Fibroblast of skin of left quadriceps (primary cell): ENCODE data around the gene SLCO2B1.

ENCODE experiments used
- DNase-seq, 2 experiments: peaks; one replicate each; pipeline ENCODE4 v3.0.0-alpha.2; 2013; ENCODE audit warnings: low read depth in 2 of 2

SLCO2B1 gene

DNA sequence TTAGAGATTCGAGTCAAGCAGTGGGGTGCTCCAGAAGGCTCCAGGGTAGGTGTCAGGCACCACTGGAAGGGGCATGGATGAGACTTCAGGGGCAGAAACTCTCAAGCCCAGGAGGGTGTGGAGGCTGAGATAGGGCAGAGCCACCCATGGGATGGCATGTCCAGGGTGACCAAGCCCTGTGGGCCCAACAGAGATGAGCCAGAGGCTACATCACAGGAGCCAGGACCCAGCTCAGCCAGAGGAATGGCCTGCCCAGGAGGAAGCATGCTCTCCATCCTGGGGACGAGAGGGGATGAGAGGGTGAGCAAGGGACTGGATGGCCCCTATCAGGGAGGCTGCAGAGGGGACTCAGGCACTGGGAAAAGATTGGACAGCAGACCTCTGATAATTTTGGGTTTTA, 42.8 kb downstream of the SLCO2B1 start:
- no peak for DNase-seq

DNA sequence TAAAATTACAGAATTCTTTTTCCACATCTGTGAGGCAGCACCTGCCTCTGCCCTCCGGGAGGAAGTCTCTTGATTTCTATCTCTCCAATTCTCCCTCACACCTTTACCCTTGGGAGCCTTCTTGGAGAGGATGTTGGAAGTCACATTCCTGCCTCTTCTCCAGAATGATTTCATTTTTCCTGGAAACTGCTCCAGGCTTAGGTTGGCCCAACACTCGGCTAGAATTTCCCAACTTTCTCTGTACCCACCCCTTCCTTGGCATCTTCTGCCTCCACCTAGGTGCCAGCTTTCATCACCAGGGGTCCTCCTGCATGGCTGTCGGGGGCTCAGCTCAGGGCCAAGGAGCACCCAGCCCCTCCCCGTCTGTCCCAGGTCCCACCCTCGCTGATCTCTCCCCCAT, 43.2 kb downstream of the SLCO2B1 start:
- no peak for DNase-seq

DNA sequence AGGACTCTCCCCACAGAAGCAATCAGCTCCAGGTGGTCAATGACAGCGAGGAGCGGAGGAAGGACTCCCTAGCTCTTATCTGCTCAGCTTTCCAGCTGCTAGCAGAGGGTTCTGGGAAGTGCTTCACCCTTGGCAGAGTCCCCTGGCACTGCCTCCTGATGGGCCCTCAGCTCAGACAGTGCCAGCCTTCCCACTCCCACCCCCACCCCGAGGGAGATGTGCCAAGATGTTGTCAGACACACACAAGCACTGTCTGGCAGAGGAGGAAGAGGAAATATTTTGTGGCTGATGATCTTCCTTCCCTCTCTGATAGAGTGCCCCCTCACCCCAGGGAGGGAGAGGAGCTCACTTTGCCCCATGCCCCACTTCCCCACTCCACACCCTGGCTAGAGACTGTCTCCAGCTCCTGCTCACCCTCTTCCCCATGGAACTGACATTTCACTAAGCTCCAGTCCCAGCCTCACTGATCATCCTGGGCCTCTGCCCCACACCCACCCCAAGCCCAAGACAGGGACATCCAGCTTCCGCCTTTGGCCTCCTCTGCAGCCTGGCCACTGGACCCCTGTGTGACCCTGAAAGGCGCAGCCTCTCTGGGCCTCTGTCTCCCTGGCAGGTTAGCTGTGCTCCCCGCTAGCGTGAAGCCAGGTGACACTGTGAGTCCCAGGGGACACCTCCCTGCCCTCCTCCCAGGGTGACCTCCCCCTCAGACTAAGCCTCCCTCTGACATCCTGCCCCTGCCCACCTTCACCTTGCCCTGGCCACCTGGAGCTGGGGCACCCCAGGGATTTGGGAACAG, 44.5 kb downstream of the SLCO2B1 start:
- DNase-seq: no peak

DNA sequence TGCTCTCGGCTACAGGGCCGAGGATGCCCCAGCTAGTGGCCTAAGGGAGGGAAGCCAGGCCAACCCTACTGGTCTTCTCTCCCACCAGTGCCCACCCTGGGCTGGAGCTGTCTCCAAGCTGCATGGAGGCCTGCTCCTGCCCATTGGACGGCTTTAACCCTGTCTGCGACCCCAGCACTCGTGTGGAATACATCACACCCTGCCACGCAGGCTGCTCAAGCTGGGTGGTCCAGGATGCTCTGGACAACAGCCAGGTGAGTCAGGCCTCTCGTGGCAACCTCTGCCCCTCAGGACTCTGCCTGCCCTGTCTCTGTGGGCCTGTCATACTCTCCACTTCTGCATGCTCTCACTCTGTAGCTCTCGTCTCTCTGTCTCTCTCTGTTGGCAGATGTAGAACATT, 45.5 kb downstream of the SLCO2B1 start:
- DNase-seq: no peak

DNA sequence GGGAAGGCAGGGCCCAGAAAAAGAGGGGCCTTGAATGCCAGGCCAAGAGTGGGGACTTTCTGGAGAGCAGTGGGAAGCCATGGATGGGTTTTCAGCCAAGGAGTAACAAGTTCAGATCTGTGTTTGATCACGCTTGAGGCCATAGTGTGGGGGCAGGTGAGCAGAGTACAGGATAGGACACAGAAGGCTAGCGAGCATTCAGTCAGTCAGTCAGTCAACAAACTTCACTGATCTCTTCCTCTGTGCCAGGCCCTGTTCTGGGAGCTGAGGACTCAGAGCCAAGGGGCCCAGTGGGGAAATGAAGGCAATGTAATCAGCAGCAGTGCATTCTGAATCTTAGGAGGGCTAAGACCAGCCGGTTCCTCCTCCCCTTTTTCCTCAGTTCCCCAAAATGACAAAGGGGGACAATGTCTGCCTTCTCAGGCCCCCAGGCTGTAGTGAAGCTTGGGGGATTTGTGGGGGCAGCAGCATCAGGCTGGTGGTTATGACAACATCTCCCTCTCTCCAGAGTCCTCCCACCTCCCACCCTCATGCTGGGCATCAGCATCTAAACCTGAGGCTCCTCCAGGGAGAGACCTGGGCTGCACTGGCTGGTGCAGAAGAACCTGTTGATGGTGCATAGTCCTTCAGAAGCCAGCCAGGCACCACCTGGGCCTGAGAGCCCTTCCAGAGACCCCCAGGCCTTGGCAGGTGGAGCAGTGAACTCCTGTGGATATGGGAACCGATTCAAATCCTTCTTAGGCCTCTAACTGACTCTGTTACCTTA, 46.8 kb downstream of the SLCO2B1 start:
- DNase-seq: no peak

DNA sequence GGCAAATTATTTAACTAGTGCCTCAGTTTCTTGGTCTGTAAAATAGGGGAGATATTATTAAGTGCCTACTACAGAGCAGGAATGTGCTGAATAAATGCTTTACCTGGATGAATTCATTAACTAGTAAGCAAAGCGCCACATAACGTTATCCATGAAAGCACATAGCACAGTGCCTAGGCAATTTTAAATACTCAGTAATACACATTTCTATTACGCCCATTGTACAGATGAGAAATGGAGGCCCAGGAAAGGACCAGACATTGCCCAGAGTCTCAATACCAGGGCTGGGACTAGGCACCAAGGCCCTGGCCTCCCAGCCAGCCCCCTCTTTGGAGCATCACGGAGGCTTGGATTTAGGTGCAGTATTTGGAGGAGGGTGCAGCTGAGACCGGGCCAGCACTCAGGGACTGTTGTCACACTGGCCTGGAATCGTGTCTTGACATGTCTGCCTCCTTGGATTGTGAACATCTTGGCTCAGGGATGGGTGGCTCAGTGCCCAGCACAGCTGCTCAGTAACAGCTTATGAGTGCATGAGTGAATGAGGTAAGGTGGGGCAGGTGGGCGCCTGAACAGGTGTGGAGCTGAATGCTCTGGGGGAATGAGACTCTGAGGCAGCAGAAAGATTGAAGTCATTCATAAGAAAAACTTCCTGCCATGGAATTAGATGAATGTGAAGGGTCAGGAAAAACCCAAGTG, 47.5 kb downstream of the SLCO2B1 start:
- DNase-seq: no peak

DNA sequence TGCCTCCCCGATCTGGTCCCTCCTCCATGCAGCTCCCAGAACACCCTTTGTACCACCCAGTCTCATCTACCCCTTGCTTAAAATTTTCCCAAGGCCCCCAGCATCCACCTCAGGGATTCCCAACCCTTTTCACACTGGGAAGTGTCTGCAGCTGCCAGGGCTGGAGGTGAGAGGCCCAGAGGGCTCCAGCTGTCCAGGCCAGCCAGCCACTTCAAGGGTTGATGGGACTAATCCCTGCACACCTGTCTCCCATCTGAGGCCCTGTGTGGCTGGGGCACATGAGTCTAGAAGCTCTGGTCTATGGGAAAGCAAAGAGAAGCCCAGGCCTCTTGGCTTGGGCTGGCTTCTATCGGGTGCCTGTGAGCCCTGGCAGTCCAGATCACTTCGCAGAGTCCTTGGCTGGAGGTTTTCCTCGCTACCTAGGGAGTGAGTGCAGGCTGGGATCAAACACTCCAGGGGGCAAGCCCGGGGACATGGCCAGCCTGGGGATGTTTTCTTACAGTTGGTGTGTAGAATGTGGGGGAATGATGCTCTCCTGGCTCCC, 48.6 kb downstream of the SLCO2B1 start:
- no peak for DNase-seq

DNA sequence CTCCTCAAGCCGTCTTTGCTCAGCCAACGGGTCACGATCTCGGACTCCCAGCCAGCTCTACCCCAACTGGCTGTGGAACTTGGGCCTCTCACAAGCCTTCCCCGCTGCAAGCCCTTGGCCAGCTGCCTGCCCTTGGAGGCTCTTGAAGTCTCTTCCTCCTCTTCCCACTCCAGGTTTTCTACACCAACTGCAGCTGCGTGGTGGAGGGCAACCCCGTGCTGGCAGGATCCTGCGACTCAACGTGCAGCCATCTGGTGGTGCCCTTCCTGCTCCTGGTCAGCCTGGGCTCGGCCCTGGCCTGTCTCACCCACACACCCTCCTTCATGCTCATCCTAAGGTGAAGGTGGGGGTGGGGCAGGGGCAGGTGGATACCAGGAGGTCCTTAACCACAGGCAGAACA, 49.1 kb downstream of the SLCO2B1 start:
- no peak for DNase-seq

DNA sequence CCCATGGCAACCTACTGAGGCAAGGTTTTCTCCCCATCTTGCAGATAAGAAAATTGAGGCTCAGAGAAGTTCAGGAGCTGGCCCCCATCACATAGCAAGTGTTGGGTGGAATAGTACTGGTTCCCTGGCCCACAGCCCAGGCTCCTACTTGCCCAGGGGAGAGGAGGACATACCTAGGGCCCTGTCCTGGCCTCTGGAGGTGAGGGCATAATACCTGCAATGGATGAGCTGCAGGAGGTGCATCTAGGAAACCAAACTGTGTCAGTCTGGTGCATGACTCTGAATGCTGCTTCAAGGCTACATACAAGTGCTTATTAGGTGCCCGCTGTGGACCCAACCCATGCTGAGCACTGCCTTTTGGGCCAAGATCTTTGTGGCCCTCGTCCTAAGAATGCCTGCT, 49.6 kb downstream of the SLCO2B1 start:
- no peak for DNase-seq

DNA sequence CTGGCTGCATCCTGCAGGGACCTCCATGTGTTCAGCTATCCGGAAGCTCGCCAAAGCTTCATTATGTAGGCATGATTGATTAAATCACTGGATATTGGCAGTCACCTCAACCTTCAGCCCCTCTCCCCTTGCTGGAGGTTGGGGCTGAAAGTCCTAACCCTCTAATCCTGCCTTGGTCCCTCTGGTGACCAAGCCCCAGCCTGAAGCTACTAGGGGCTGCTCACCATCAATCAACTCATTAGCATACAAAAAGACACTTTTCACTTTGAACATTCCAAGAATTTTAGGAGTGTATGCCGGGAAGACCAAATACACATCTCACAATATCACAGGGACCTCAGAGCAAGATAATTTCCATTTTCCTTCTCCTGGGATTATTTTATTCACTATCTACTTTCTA, 50.9 kb downstream of the SLCO2B1 start:
- DNase-seq: no peak

DNA sequence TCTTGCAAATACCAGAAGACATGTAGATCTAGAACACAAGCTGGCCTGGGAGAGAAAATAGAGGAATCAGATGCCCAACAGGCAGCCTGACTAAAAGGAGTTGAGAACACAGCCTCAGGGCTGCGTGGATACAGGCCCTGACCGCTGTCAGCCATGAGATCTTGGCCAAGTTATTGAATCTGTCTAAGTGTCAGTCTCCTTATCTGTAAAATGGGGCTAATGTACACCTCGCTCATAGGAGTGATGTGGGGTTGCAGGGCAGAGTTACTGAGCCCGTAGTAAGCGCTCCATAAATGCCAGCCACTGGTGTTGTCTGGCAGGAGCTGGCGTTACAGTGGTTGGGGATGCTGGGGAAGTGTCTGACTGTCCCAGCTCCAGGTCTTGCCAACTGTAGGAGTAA, 51.3 kb downstream of the SLCO2B1 start:
- DNase-seq: no peak

DNA sequence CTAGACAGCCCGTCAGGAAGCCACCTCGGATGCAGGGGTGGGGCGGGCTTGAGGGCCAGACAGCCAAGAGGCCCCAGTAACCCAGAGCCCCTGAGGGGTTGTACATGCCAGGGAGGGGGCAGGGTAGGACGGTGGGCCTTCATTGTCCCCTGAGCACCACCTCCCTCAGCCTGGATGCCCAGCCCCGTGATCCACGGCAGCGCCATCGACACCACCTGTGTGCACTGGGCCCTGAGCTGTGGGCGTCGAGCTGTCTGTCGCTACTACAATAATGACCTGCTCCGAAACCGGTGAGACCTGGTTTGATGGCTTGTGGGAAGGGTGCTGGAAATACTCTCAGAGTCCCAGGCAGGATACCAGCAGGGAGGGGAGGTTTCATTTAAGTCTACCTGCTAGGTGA, 52.2 kb downstream of the SLCO2B1 start:
- DNase-seq: no peak

DNA sequence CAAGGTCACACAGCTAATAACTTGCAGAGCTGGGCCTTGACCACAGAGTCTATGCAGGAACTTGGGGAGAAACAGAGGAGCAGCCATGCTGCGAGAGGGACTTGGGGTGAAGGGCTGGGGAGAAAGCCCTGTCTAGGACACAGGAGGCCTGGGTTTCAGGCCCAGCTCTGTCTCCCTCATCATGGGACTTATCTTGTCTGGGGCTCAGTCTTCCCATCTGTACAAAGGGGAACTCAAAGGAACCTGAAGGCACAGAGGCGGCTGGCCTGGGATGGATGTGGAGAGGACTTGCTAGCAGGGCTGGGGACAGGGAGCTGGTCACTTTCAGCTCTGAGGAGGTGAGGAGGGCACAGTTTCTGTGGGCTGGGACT, 52.7 kb downstream of the SLCO2B1 start:
- DNase-seq: no peak

DNA sequence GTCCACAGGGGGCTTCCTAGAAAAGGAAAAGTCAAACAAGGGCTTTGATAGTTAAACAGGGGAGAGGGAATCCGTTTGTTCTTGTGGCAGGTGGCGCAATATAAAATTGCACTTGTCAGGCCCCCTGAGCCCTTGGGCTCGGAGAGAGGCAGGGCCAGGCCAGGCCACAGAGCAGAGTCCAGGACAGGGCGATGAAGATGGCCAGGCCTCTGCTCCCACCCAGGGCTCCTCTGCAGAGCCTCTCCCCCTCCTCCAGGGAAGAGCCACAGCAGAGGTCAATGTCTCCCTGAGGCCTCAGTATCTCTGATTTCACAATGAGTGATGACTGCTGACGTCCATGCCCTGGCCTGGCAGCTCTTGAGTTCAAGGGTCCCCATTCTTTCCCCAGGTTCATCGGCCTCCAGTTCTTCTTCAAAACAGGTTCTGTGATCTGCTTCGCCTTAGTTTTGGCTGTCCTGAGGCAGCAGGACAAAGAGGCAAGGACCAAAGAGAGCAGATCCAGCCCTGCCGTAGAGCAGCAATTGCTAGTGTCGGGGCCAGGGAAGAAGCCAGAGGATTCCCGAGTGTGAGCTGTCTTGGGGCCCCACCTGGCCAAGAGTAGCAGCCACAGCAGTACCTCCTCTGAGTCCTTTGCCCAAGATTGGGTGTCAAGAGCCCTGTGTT, 53.2 kb downstream of the SLCO2B1 start:
- DNase-seq: no peak

DNA sequence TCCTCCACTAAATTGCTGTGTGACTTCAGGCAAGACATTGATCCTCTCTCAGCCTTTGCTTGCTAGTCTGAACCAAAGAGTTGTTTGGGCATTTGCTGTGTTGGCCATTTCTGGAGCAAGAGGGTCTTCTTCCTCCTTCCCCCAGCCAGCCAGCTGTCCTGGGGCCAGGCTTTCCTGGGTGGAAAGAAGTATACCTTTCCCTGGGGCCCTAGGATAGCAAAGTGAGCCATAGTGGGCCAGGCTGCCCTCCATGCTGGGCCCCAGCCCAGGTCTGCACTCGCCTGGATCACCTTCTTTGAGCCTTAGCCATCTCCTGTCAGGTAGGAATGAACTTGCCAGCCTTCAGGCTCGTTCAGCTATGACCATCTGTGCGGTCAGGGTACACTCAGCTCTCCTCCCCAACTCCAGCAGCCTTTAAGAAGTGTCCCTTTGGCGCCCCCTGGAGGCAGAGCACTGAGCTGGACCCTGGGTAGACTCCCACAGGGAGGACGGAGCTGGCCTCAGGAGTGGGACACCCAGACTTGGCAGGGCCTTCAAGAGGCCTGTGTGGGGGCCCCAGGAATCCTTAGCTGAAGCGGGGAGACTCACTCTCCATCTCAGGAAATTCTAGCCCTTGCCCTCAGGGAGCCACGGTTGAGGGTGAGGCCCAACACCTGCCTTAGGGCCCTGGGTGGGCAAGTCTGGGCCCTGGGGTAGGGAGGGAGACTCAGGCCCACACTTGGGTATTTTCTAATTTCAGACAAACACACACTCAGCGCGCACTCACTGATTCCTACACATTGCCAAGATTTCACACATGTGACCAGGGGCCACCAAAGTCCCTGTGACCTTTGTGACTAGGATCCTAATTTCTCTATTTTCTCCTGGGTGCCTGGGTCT, 54.0 kb downstream of the SLCO2B1 start:
- peak; percentile 49 to 53 for DNase-seq

DNA sequence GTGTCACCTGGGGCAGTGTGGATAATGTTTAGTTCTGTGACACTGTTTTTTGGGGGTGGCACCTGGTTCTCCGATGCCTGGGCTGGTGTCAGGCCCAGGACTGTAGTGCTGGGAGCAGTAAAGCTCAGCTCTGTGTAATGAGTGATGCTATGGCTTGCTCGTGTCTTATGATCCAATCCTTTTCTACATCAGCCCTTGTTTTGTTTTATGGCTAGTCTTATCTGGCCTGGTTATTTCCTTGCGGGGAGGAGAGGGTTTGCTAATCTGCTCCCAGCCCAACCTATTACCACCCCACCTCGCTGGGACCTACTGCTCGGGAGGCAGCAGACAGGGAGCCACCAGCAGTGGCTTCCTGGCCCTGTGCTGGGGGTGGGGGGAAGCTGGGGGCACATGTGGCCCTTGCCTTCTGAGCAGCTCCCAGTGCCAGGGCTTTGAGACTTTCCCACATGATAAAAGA, 54.7 kb downstream of the SLCO2B1 start:
- DNase-seq: no peak

DNA sequence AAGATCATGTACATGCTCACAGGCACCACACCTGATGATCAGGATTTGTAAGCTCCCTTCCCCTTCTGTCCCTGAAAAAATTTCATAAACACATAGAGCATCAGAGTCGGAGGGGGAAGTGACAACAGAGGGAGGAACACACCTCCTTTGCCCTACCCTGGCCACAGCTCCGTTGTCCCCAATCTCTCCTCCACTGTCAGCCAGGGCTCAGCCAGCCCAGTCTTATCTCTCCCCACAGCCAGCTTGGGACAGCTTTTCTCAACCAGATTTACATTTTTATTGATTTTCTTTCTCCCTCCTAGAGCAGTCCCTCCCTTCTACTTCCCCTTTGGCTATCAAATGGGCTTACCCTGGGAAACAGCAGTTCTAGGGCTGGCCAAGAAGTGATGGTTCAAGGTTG, 57.5 kb downstream of the SLCO2B1 start:
- no peak for DNase-seq

DNA sequence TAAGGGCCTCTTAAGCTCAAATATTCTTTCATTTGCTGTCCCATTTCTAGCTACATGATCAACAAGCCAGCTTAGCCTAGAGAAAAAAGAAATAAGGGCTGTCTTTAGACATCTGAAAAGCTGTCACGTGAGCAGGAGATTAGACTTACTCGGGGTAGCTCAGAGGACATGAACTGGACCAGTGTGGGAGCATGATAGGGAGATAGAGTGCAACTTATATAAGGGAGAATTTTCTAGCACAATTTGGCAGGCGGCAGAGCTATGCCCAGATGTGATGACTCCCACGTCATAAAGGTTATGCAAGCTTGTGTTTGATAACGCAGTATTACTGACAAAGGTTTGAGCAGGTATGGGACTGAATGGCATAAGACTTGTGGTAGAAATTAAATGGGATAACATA, 61.5 kb downstream of the SLCO2B1 start:
- no peak for DNase-seq

DNA sequence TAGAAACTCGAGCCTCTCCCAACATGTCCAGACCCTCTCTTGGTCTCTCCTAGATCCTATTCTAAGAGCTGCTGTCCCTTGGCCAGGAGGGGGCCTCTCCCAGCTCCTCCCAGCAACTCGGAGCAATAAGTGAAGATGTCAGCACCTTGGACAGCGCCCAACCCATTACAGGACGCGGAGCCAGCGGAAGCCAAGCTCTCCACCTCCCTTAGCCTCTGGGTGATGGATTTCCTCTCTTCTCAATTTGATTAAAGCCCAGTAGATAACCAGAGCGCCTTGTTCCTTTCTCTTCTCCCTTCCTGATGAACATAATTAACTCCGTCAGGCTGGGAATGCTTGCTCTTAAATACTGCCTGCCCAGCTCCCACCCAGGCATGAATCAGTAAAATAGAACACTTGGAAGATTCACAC, 63.5 kb downstream of the SLCO2B1 start:
- DNase-seq: peak; percentile 51 to 53

DNA sequence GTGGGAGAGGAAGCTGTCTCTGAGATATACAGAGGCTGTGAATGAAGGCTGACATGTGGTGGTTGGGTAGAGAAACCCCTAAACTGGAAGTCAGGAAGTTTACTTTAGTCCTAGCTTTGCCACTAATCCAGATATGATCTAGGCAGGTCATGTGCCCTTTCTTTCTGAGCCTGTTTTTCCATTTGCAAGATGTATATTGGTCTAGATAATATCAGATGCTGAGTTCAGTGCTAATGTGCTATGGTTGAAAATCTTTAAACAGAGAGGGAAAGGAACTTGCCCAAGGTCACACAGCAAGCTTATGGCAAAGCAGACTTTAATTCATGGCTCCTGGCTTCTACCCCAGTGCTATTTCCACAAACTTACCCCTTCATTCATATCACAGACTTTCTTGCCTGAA, 63.9 kb downstream of the SLCO2B1 start:
- DNase-seq: no peak

DNA sequence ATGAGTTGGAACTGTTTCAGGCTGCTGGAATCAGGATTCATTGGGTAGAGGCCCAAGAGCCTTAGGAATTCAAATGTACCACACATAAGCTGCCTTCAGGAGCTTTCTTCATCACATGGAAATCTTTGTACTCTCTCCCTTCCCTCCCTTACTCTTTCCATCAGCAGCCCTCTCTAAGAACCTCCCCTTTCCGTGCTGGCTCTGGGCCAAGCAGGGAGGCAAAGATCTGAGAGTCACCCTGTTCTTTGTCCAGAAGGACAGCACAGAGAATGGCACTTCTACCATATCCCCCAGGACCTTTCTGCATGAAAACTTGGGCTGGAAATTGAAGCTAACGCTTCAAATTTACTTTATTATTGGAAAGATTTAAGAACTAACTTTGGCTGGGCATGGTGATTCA, 69.0 kb downstream of the SLCO2B1 start:
- DNase-seq: no peak
